IMR-90 (cell line): ENCODE results near the gene RGS7BP. TPM values are rescaled to one million over a fixed set of nuclear protein-coding genes. Genes with fewer than 3 reads are reported as not detected.

Experiments
- ATAC-seq: fragments of 200-7000 bp; cut with Tn5 transposase; 2 replicates; pipeline ENCODE4 v1.9.1; 2020; ENCODE audit warnings: low read depth, mild to moderate bottlenecking, moderate library complexity
- BruUV-seq: library from RNA; stranded (reverse); fragments of 400-500 nt; replicated peaks from 2 replicates; lab custom pipeline; 2021; lab: Mats Ljungman, UMichigan
- CTCF ChIA-PET: fragments of 300-600 bp; formaldehyde crosslinking; extraction: SDS; loops from one replicate; lab custom pipeline; 2021; ENCODE audit warnings: antibody characterized with exemption; lab: Yijun Ruan, JAX
- POLR2A ChIA-PET: fragments of 300-600 bp; sonication (Branson Sonifier 250); formaldehyde crosslinking; loops from one replicate; lab custom pipeline; 2022; ENCODE audit warnings: antibody characterized with exemption; ENCODE audit not compliant: unreplicated experiment; lab: Charles Lee
- DNase-seq: peaks from one replicate; pipeline ENCODE4 v3.0.0; 2013
- H2AFZ ChIP-seq: replicated peaks from 2 replicates; pipeline ENCODE3; 2013; ENCODE audit warnings: low read length, mild to moderate bottlenecking; ENCODE audit not compliant: poor library complexity
- H2AK5ac ChIP-seq: 2 replicates; pipeline ENCODE4 v1.6.1; 2013; ENCODE audit warnings: low read depth, low read length, inconsistent platforms
- H2AK9ac ChIP-seq: replicated peaks from 2 replicates; pipeline ENCODE3; 2013; ENCODE audit warnings: mild to moderate bottlenecking, low read depth, low read length, moderate library complexity; ENCODE audit not compliant: poor library complexity
- H2BK120ac ChIP-seq: 2 replicates; pipeline ENCODE4 v1.6.1; 2013; ENCODE audit warnings: low read depth, low read length, inconsistent platforms
- H2BK15ac ChIP-seq: 3 replicates; pipeline ENCODE4 v1.6.1; 2013; ENCODE audit warnings: low read depth, low read length, inconsistent platforms
- H2BK20ac ChIP-seq: 2 replicates; pipeline ENCODE4 v1.6.1; 2013; ENCODE audit warnings: low read depth, mild to moderate bottlenecking, inconsistent platforms, low read length, moderate library complexity
- H2BK5ac ChIP-seq: 2 replicates; pipeline ENCODE4 v1.6.1; 2013; ENCODE audit warnings: mild to moderate bottlenecking, low read depth, low read length, inconsistent platforms; ENCODE audit not compliant: poor library complexity, severe bottlenecking
- H3K14ac ChIP-seq: replicated peaks from 2 replicates; pipeline ENCODE4 v1.6.1; 2013; ENCODE audit warnings: low read depth, low read length, inconsistent platforms
- H3K18ac ChIP-seq: 2 replicates; pipeline ENCODE4 v1.6.1; 2013; ENCODE audit warnings: low read depth, low read length, control low read depth
- H3K23ac ChIP-seq: 2 replicates; pipeline ENCODE4 v1.6.1; 2013; ENCODE audit warnings: low read depth, low read length, inconsistent platforms
- H3K27ac ChIP-seq: 2 replicates; pipeline ENCODE4 v1.5.1; 2013; ENCODE audit warnings: mild to moderate bottlenecking, control low read depth, low read length; ENCODE audit not compliant: insufficient read depth
- H3K27me3 ChIP-seq: 2 replicates; pipeline ENCODE4 v1.6.1; 2013; ENCODE audit warnings: low read length; ENCODE audit not compliant: control insufficient read depth, insufficient read depth
- H3K36me3 ChIP-seq: 2 replicates; pipeline ENCODE4 v1.6.1; 2013; ENCODE audit warnings: low read length, mixed read lengths; ENCODE audit not compliant: control insufficient read depth, insufficient read depth
- H3K4ac ChIP-seq: 2 replicates; pipeline ENCODE4 v1.6.1; 2013; ENCODE audit warnings: low read depth, low read length, inconsistent platforms
- H3K4me1 ChIP-seq: 2 replicates; pipeline ENCODE4 v1.6.1; 2013; ENCODE audit warnings: low read length, mixed read lengths; ENCODE audit not compliant: control insufficient read depth, insufficient read depth
- H3K4me2 ChIP-seq: 2 replicates; pipeline ENCODE4 v1.6.1; 2013; ENCODE audit warnings: low read depth, mild to moderate bottlenecking, control low read depth, low read length, moderate library complexity
- H3K4me3 ChIP-seq: 2 replicates; pipeline ENCODE4 v1.5.1; 2013; ENCODE audit warnings: low read depth, mild to moderate bottlenecking, control low read depth, low read length, moderate library complexity; ENCODE audit not compliant: insufficient read depth
- H3K56ac ChIP-seq: 2 replicates; pipeline ENCODE4 v1.6.1; 2013; ENCODE audit warnings: low read length, inconsistent platforms; ENCODE audit not compliant: insufficient read depth; ENCODE audit errors: extremely low read depth
- H3K79me1 ChIP-seq, 2 experiments: 2 replicates each; pipeline ENCODE4 v1.6.1; 2013; ENCODE audit warnings: low read length in 2 of 2, inconsistent platforms in 1 of 2, low read depth in 1 of 2
- H3K9ac ChIP-seq: 2 replicates; pipeline ENCODE4 v1.6.1; 2013; ENCODE audit warnings: low read depth, low read length, control low read depth
- H3K9me1 ChIP-seq: 2 replicates; pipeline ENCODE4 v1.6.1; 2013; ENCODE audit warnings: low read length, inconsistent platforms; ENCODE audit not compliant: insufficient read depth
- H3K9me3 ChIP-seq: 2 replicates; pipeline ENCODE4 v1.6.1; 2013; ENCODE audit warnings: low read length; ENCODE audit not compliant: control insufficient read depth, insufficient read depth
- H4K20me1 ChIP-seq: 2 replicates; pipeline ENCODE4 v1.6.1; 2013; ENCODE audit warnings: low read length, inconsistent platforms; ENCODE audit not compliant: insufficient read depth
- H4K5ac ChIP-seq: 2 replicates; pipeline ENCODE4 v1.6.1; 2013; ENCODE audit warnings: mild to moderate bottlenecking, low read depth, low read length, control low read depth
- H4K8ac ChIP-seq, 2 experiments: 2 replicates each; pipeline ENCODE4 v1.6.1; 2013; ENCODE audit warnings: low read depth in 2 of 2, low read length in 2 of 2, control low read depth in 1 of 2, inconsistent platforms in 1 of 2
- H4K91ac ChIP-seq: 2 replicates; pipeline ENCODE4 v1.6.1; 2013; ENCODE audit warnings: low read depth, low read length, inconsistent platforms; ENCODE audit not compliant: insufficient read depth
- MAFK ChIP-seq: IDR thresholded peaks from 2 replicates; pipeline ENCODE4 v1.6.1; 2012; ENCODE audit warnings: low read depth, low read length, improper control_type of control experiment
- POLR2A ChIP-seq: IDR thresholded peaks from 2 replicates; pipeline ENCODE4 v1.6.1; 2012; ENCODE audit warnings: mild to moderate bottlenecking, low read depth, low read length
- SMC3 ChIP-seq: fragments of 150-350 bp; IDR thresholded peaks from 2 replicates; pipeline ENCODE4 v1.6.1; 2016; ENCODE audit warnings: low read depth, mild to moderate bottlenecking, antibody characterized with exemption, low read length, moderate library complexity
- WGBS, 2 experiments: methylation state at CpG; one replicate each; pipeline versions ENCODE4 v1.1.5 to v1.1.7; 2013; ENCODE audit warnings: missing lambda C conversion rate in 2 of 2; ENCODE audit not compliant: insufficient read length in 1 of 2; ENCODE audit errors: extremely low coverage in 2 of 2; 5-methylcytosine and 5-hydroxymethylcytosine counted together
- dilution Hi-C: fragments of 300-500 bp; cut with HindIII; formaldehyde crosslinking; loops from one replicate; pipeline ENCODE4 v1.14.3; 2018; ENCODE audit warnings: low sequenced_read_pairs; ENCODE audit not compliant: unreplicated experiment
- in situ Hi-C: fragments of 300-500 bp; cut with MboI; formaldehyde crosslinking; loops from 3 replicates; pipeline ENCODE4 v1.14.3; 2019; ENCODE audit warnings: low sequenced_read_pairs, inconsistent platforms, mixed read lengths
- intact Hi-C: fragments of 100-400 bp; cut with micrococcal nuclease; formaldehyde crosslinking; loops from 2 replicates; pipeline ENCODE4 v1.10.0; 2022
- polyA plus RNA-seq, 3 experiments: library from polyadenylated mRNA; depleted of rRNA; stranded (reverse); fragments of >200 nt; gene quantifications; 2 replicates each; pipeline ENCODE4 v1.2.3, GENCODE V29; 2012; ENCODE audit warnings: low replicate concordance in 1 of 3
- total RNA-seq: library from RNA; depleted of rRNA; stranded (reverse); fragments of >200 nt; gene quantifications from 2 replicates; pipeline ENCODE4 v1.2.3, GENCODE V29; 2012

The RGS7BP gene
- total and polyA plus RNA-seq, 2 of the 4 experiments (the other 2 are of a cell fraction) = not detected

DNA sequence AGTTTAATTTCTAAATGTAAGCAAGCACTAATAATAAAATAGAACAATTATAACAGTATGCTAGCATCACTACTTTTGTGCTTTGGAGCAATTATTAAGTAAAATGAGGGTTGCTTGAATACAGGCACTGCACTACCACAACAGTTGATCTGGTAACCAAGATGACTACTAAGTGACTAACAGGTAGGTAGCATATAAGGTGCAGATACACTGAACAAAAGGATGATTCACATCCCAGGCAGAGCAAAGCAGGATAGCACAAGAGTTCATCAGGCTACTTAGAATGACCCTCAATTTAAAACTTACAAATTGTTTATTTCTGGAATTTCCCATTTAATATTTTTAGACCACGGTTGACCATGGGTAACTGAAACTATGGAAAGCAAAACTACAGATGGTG, 48.0 kb upstream of the RGS7BP start:
- H2BK120ac ChIP-seq = no peak overlapping the region
- H3K56ac ChIP-seq = no peak overlapping the region
- no peak overlapping the region for H2BK15ac ChIP-seq
- no peak overlapping the region for H3K23ac ChIP-seq
- no peaks in the 10 kb centered on the region for H3K79me1 ChIP-seq
- ChIA-PET CTCF (no interaction called here), POLR2A (no interaction called here)
- no peaks in the 10 kb centered on the region for H4K20me1 ChIP-seq
- no peak overlapping the region for H2BK20ac ChIP-seq
- no peak overlapping the region for H2BK5ac ChIP-seq
- no peak overlapping the region for H3K4me2 ChIP-seq
- ATAC-seq (no peak), DNase-seq (no peak)
- dilution Hi-C loops = no loop called here
- H3K27me3 ChIP-seq = no peaks in the 10 kb centered on the region
- no peak overlapping the region for H2AK5ac ChIP-seq
- no CpG with 5 or more reads among the region's 1 CpG for WGBS, 2 experiments
- H3K4me1 ChIP-seq = no peaks in the 10 kb centered on the region
- H4K8ac ChIP-seq = no peak overlapping the region
- no peak overlapping the region for H3K27ac ChIP-seq
- no peak overlapping the region for H4K5ac ChIP-seq
- H2AFZ ChIP-seq = no peak overlapping the region
- no peak overlapping the region for H3K9ac ChIP-seq
- intact Hi-C loops = no loop called here
- H2AK9ac ChIP-seq = no peak overlapping the region
- BruUV-seq = no TSS peak
- TF ChIP-seq MAFK (no peak), POLR2A (no peak), SMC3 (no peak)
- no peaks in the 10 kb centered on the region for H3K36me3 ChIP-seq
- no peak overlapping the region for H3K4ac ChIP-seq
- no peak overlapping the region for H3K4me3 ChIP-seq
- in situ Hi-C loops = no loop called here
- H3K9me3 ChIP-seq = no peaks in the 10 kb centered on the region
- no peak overlapping the region for H3K14ac ChIP-seq
- no peaks in the 10 kb centered on the region for H3K9me1 ChIP-seq
- H4K91ac ChIP-seq = no peak overlapping the region
- no peak overlapping the region for H3K18ac ChIP-seq
